SK-N-SH (cell line): ENCODE results near the gene BAG3. TPM values are rescaled to one million over a fixed set of nuclear protein-coding genes. Genes with fewer than 3 reads are reported as not detected.

Experiments
- CHD2 ChIP-seq: fragments of 150-350 bp; IDR thresholded peaks from 2 replicates; pipeline ENCODE4 v1.6.1; 2018; ENCODE audit warnings: low read length; ENCODE audit not compliant: partially characterized antibody
- ELF1 ChIP-seq: IDR thresholded peaks from 2 replicates; pipeline ENCODE4 v1.4.0; 2012
- EP300 ChIP-seq, 2 experiments: IDR thresholded peaks; 2 replicates each; pipeline versions ENCODE4 v1.4.0 to v1.6.1; 2012; ENCODE audit warnings: borderline replicate concordance in 1 of 2, low read depth in 1 of 2, low read length in 1 of 2
- FOSL2 ChIP-seq: IDR thresholded peaks from 2 replicates; pipeline ENCODE4 v1.4.0; 2012; ENCODE audit warnings: low read depth, mild to moderate bottlenecking, moderate library complexity, borderline replicate concordance
- FOXJ3 ChIP-seq: sonication (generic); formaldehyde crosslinking; IDR thresholded peaks from 2 replicates; pipeline ENCODE4 v1.5.1; 2020; ENCODE audit warnings: mild to moderate bottlenecking, missing genetic modification reagents
- IRF3 ChIP-seq: fragments of 150-350 bp; IDR thresholded peaks from 2 replicates; pipeline ENCODE4 v1.6.1; 2016; ENCODE audit warnings: mild to moderate bottlenecking, low read depth, low read length
- JUND ChIP-seq: IDR thresholded peaks from 2 replicates; pipeline ENCODE4 v1.4.0; 2012
- MEF2A ChIP-seq: IDR thresholded peaks from 2 replicates; pipeline ENCODE4 v1.4.0; 2012; ENCODE audit warnings: low read depth, borderline replicate concordance
- MXI1 ChIP-seq: IDR thresholded peaks from 2 replicates; pipeline ENCODE4 v1.6.1; 2012; ENCODE audit warnings: mild to moderate bottlenecking, low read depth, low read length, improper control_type of control experiment
- NFIC ChIP-seq: IDR thresholded peaks from 2 replicates; pipeline ENCODE4 v1.4.0; 2012; ENCODE audit warnings: borderline replicate concordance
- RCOR1 ChIP-seq: fragments of 150-350 bp; IDR thresholded peaks from 2 replicates; pipeline ENCODE4 v1.6.1; 2017; ENCODE audit warnings: antibody characterized with exemption, low read length
- REST ChIP-seq: IDR thresholded peaks from 2 replicates; pipeline ENCODE4 v1.6.1; 2012; ENCODE audit warnings: mild to moderate bottlenecking, low read depth, low read length, moderate library complexity
- RXRA ChIP-seq: IDR thresholded peaks from 2 replicates; pipeline ENCODE4 v1.4.0; 2012; ENCODE audit warnings: low read depth, mild to moderate bottlenecking, borderline replicate concordance
- SIN3A ChIP-seq: IDR thresholded peaks from 2 replicates; pipeline ENCODE4 v1.6.1; 2012; ENCODE audit warnings: low read depth, mild to moderate bottlenecking, low read length, moderate library complexity, borderline replicate concordance
- TCF12 ChIP-seq: IDR thresholded peaks from 2 replicates; pipeline ENCODE4 v1.4.0; 2012
- TEAD4 ChIP-seq: IDR thresholded peaks from 2 replicates; pipeline ENCODE4 v1.4.0; 2012; ENCODE audit warnings: mild to moderate bottlenecking, borderline replicate concordance; ENCODE audit not compliant: insufficient read depth
- ZBTB33 ChIP-seq: IDR thresholded peaks from 2 replicates; pipeline ENCODE4 v1.4.0; 2012; ENCODE audit warnings: low read depth, borderline replicate concordance
- polyA plus RNA-seq, 3 experiments: library from polyadenylated mRNA; depleted of rRNA; stranded (reverse); fragments of >200 nt; gene quantifications; 2 replicates each; pipeline ENCODE4 v1.2.3, GENCODE V29; 2012

The BAG3 gene
- polyA plus RNA-seq, 1 of the 3 experiments (the other 2 are of a cell fraction) = 9.2 TPM

GRCh38 chr10:119680050-119680449, 28.9 kb downstream of the BAG3 start (continued):
- no peak for TF ChIP-seq REST
- no peak for TF ChIP-seq MXI1
- peak; percentile 55 for TF ChIP-seq JUND
- TF ChIP-seq ELF1 = no peak
- TF ChIP-seq CHD2 = no peak
- TF ChIP-seq RXRA = peak; percentile 59; the same call in 1 of the 2 replicates
- TF ChIP-seq SIN3A = 0 out of 2 replicates have a peak, but pooled peaks have one; percentile 46
- TF ChIP-seq ZBTB33 = no peak
- TF ChIP-seq TEAD4 = no peak
- no peak for TF ChIP-seq IRF3
- TF ChIP-seq FOXJ3 (CRISPR knock-in tag) = no peak
- TF ChIP-seq TCF12 = peak; percentile 59
- TF ChIP-seq NFIC = peak; percentile 67
- TF ChIP-seq MEF2A = no peak
- no peak for TF ChIP-seq EP300 (IDR thresholded peaks at IDR 0.05; ENCODE audit: borderline replicate concordance in 1 of 2, low read depth in 1 of 2, low read length in 1 of 2)
- no peak for TF ChIP-seq RCOR1
- TF ChIP-seq FOSL2 = peak; percentile 56; the same call in 1 of the 2 replicates
